Upper lobe of right lung (tissue), 1 donor: ENCODE results near the gene RANBP17. TPM values are rescaled to one million over a fixed set of nuclear protein-coding genes. Genes with fewer than 3 reads are reported as not detected.

Experiments
- ATAC-seq: fragments of 200-7000 bp; cut with Tn5 transposase; one replicate; pipeline ENCODE4 v1.9.1; 2020; ENCODE audit warnings: mild to moderate bottlenecking, moderate library complexity
- DNase-seq: peaks from one replicate; pipeline ENCODE4 v3.0.0-alpha.2; 2020
- H3K27ac ChIP-seq: fragments of 200-600 bp; one replicate; pipeline ENCODE4 v1.8.0; 2022
- H3K27me3 ChIP-seq: fragments of 200-600 bp; one replicate; pipeline ENCODE4 v1.8.0; 2022; ENCODE audit warnings: mild to moderate bottlenecking
- H3K36me3 ChIP-seq: fragments of 200-600 bp; one replicate; pipeline ENCODE4 v1.8.0; 2022
- H3K4me1 ChIP-seq: fragments of 200-600 bp; one replicate; pipeline ENCODE4 v1.8.0; 2022
- H3K4me3 ChIP-seq: fragments of 200-600 bp; one replicate; pipeline ENCODE4 v1.8.0; 2022; ENCODE audit warnings: mild to moderate bottlenecking
- H3K9me3 ChIP-seq: fragments of 200-600 bp; one replicate; pipeline ENCODE4 v1.8.0; 2022
- intact Hi-C: fragments of 100-400 bp; cut with DNase I; formaldehyde crosslinking; loops from one replicate; pipeline ENCODE4 v1.11.0; 2022
- total RNA-seq: library from RNA; stranded (reverse); fragmentation: NEBNext Ultra II Directional; extraction: Animal tissue kit (Norgen Biotek cat#: 25700); gene quantifications from one replicate; pipeline ENCODE4 v1.2.1, GENCODE V29; 2021
- TF ChIP-seq, protein P1 (sequence below): fragments of 200-600 bp; IDR thresholded peaks from one replicate; pipeline ENCODE4 v1.8.0; 2022; ENCODE audit warnings: antibody characterized with exemption
- donor health status: DM: no; HTN: yes; CAD: no; lungs with severe emphysema.

The RANBP17 gene
- total RNA-seq, 1 donor from 2014 or later = 17.8 TPM

- TF ChIP-seq, protein P1, sequence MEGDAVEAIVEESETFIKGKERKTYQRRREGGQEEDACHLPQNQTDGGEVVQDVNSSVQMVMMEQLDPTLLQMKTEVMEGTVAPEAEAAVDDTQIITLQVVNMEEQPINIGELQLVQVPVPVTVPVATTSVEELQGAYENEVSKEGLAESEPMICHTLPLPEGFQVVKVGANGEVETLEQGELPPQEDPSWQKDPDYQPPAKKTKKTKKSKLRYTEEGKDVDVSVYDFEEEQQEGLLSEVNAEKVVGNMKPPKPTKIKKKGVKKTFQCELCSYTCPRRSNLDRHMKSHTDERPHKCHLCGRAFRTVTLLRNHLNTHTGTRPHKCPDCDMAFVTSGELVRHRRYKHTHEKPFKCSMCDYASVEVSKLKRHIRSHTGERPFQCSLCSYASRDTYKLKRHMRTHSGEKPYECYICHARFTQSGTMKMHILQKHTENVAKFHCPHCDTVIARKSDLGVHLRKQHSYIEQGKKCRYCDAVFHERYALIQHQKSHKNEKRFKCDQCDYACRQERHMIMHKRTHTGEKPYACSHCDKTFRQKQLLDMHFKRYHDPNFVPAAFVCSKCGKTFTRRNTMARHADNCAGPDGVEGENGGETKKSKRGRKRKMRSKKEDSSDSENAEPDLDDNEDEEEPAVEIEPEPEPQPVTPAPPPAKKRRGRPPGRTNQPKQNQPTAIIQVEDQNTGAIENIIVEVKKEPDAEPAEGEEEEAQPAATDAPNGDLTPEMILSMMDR = no peak
- no peaks in the 10 kb centered on the region for H3K4me1 ChIP-seq
- intact Hi-C loops = no loop called here
- no peaks in the 10 kb centered on the region for H3K36me3 ChIP-seq
- H3K27ac ChIP-seq = no peak overlapping the region
- DNase-seq = no peak
- no peaks in the 10 kb centered on the region for H3K27me3 ChIP-seq
- ATAC-seq = no peak
- no peak overlapping the region for H3K4me3 ChIP-seq
- H3K9me3 ChIP-seq = no peaks in the 10 kb centered on the region
These were observed 17.2 kb upstream of the RANBP17 start for GRCh38 chr5:170844651-170845050.

GRCh38 chr5:170846416-170846815, 15.4 kb upstream of the RANBP17 start:
- intact Hi-C loops = no loop called here
- TF ChIP-seq, protein P1 = no peak

GRCh38 chr5:170846846-170847245, 15.0 kb upstream of the RANBP17 start:
- TF ChIP-seq, protein P1 = no peak
- ATAC-seq (no peak), DNase-seq (no peak)
- Histone ChIP-seq H3K4me3 (no peak overlapping the region), H3K27me3 (no peaks in the 10 kb centered on the region), H3K27ac (no peak overlapping the region), H3K4me1 (no peaks in the 10 kb centered on the region), H3K36me3 (no peaks in the 10 kb centered on the region), H3K9me3 (no peaks in the 10 kb centered on the region)
- intact Hi-C loops = no loop called here

More at GRCh38 chr5:170846416-170846815, 15.4 kb upstream of the RANBP17 start:
- Histone ChIP-seq H3K36me3 (no peaks in the 10 kb centered on the region), H3K9me3 (no peaks in the 10 kb centered on the region), H3K27me3 (no peaks in the 10 kb centered on the region), H3K27ac (no peak overlapping the region), H3K4me3 (no peak overlapping the region), H3K4me1 (no peaks in the 10 kb centered on the region)
- ATAC-seq (no peak), DNase-seq (no peak)

DNA sequence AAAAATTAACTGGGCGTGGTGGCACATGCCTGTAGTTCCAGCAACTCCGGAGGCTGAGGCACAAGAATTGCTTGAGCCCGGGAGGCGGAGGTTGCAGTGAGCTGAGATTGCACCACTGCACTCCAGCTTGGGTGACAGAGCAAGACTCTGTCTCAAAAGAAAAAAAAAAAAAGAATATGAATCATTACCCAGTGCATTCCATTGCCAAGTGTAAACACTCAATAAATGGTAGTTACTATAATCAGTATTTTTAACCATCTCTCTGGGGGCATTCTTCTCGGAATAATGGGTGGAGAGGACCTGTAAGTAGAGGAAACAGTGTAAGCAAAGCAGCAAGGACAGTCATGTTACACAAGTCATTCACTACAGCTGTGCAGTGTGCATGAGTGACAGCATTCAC, 13.8 kb upstream of the RANBP17 start:
- TF ChIP-seq, protein P1 = no peak
- H3K27me3 ChIP-seq = no peaks in the 10 kb centered on the region
- no peaks in the 10 kb centered on the region for H3K9me3 ChIP-seq
- intact Hi-C loops = no loop called here
- no peaks in the 10 kb centered on the region for H3K4me1 ChIP-seq
- H3K4me3 ChIP-seq = no peak overlapping the region
- H3K36me3 ChIP-seq = no peaks in the 10 kb centered on the region
- no peak overlapping the region for H3K27ac ChIP-seq
- peak; percentile 29 for ATAC-seq
- DNase-seq = no peak

- DNase-seq (no peak), ATAC-seq (no peak)
- H3K27me3 ChIP-seq = no peaks in the 10 kb centered on the region
- H3K9me3 ChIP-seq = no peaks in the 10 kb centered on the region
- no peaks in the 10 kb centered on the region for H3K36me3 ChIP-seq
- no peaks in the 10 kb centered on the region for H3K4me1 ChIP-seq
- H3K4me3 ChIP-seq = no peak overlapping the region
- TF ChIP-seq, protein P1 = no peak
- no peak overlapping the region for H3K27ac ChIP-seq
- intact Hi-C loops = no loop called here
These were observed 12.4 kb upstream of the RANBP17 start for GRCh38 chr5:170849374-170849773.

DNA sequence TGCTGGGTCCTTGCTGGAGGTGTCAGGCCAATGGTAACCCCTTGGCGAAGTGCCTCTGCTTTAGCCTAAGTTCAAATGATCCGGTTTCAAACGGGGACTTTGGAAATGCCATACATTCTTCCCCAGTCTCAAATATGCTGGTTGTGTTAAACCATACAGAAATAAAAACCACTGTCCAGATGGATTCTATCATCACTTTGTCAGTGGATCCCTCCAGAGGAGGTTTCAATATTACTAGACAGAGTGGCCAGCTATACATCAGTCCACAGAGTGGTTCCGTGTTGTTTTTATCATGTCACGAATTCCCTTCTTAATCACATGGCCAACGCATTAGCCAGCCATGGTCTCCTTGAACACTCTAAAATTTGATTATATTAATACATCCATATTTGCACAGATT, 7.3 kb upstream of the RANBP17 start:
- H3K27me3 ChIP-seq = no peaks in the 10 kb centered on the region
- TF ChIP-seq, protein P1 = no peak
- intact Hi-C loops = no loop called here

More for the DNA sequence above, 7.3 kb upstream of the RANBP17 start:
- H3K27ac ChIP-seq = no peak overlapping the region
- no peak for ATAC-seq
- no peak for DNase-seq
- no peaks in the 10 kb centered on the region for H3K4me1 ChIP-seq
- no peaks in the 10 kb centered on the region for H3K9me3 ChIP-seq
- H3K4me3 ChIP-seq = no peak overlapping the region
- no peaks in the 10 kb centered on the region for H3K36me3 ChIP-seq
